Right lobe of liver (tissue), 6 donors: ENCODE results near the gene C15orf40. TPM values are rescaled to one million over a fixed set of nuclear protein-coding genes. Genes with fewer than 3 reads are reported as not detected.

Source experiments
- ATAC-seq, 4 donors: fragments of 200-7000 bp; cut with Tn5 transposase; one replicate each; pipeline ENCODE4 v1.9.1; 2020; ENCODE audit warnings: mild to moderate bottlenecking in 4 of 4, moderate library complexity in 4 of 4
- DNase-seq, 3 donors: peaks; one replicate each; pipeline ENCODE4 v3.0.0-alpha.2; 2020
- H3K27ac ChIP-seq, 3 donors: fragments of 200-600 bp; one replicate each; pipeline ENCODE4 v1.8.0; 2022
- H3K27me3 ChIP-seq, 2 donors: fragments of 200-600 bp; one replicate each; pipeline ENCODE4 v1.8.0; 2022
- H3K36me3 ChIP-seq, 4 donors: fragments of 200-600 bp; sonication (generic) in 1 of 4; one replicate each; pipeline versions ENCODE4 v1.5.1 to v1.8.0; 2017 to 2022; ENCODE audit warnings: control low read depth in 1 of 4
- H3K4me1 ChIP-seq, 4 donors: fragments of 200-600 bp; sonication (generic) in 1 of 4; one replicate each; pipeline versions ENCODE4 v1.5.1 to v1.8.0; 2017 to 2022; ENCODE audit warnings: control low read depth in 1 of 4
- H3K4me3 ChIP-seq, 3 donors: fragments of 200-600 bp; one replicate each; pipeline ENCODE4 v1.8.0; 2022
- H3K9me3 ChIP-seq, 4 donors: fragments of 200-600 bp; sonication (generic) in 1 of 4; one replicate each; pipeline versions ENCODE4 v1.5.1 to v1.8.0; 2017 to 2022; ENCODE audit warnings: control low read depth in 1 of 4
- POLR2A ChIP-seq: fragments of 450-650 bp; IDR thresholded peaks from one replicate; pipeline ENCODE4 v1.6.1; 2017; ENCODE audit warnings: antibody characterized with exemption, mild to moderate bottlenecking
- WGBS: methylation state at CpG from one replicate; pipeline ENCODE4 v1.1.6; 2018; ENCODE audit warnings: low coverage, low lambda C conversion rate; ENCODE audit not compliant: insufficient coverage; ENCODE audit errors: missing lambda C conversion rate; 5-methylcytosine and 5-hydroxymethylcytosine counted together
- intact Hi-C, 2 donors: fragments of 100-400 bp; cut with DNase I; formaldehyde crosslinking; loops; one replicate each; pipeline versions ENCODE4 v1.11.2 to v1.14.1; 2022
- total RNA-seq, 6 experiments: library from RNA; depleted of rRNA in 2 of 6; stranded (reverse); fragments of >200 nt in 2 of 6; fragmentation: NEBNext Ultra II Directional in 3 of 6; extraction: Animal tissue kit (Norgen Biotek cat#: 25700) in 3 of 6; gene quantifications; one replicate each; pipeline versions ENCODE4 v1.1.0 to v1.2.4, GENCODE V29; 2016 to 2023
- TF ChIP-seq, protein P1 (sequence below), 4 donors: fragments of 200-600 bp in 3 of 4; fragments of 450-650 bp in 1 of 4; IDR thresholded peaks; one replicate each; pipeline versions ENCODE4 v1.5.1 to v1.8.0; 2016 to 2022; ENCODE audit warnings: antibody characterized with exemption in 4 of 4, mild to moderate bottlenecking in 2 of 4
- donor health status: DM: no; HTN: yes; CAD: no.
- donor health status: DM: no; HTN: no; CAD: no.
- donor health status: DM: no; HTN: no; CAD: no.
- donor health status: DM: no; HTN: yes; CAD: no.
- donor health status: DM: no; HTN: yes; CAD: no.

Gene C15orf40
- total RNA-seq, 6 experiments from 2014 or later: 7.1 to 10.7 (median 8.6) TPM

DNA sequence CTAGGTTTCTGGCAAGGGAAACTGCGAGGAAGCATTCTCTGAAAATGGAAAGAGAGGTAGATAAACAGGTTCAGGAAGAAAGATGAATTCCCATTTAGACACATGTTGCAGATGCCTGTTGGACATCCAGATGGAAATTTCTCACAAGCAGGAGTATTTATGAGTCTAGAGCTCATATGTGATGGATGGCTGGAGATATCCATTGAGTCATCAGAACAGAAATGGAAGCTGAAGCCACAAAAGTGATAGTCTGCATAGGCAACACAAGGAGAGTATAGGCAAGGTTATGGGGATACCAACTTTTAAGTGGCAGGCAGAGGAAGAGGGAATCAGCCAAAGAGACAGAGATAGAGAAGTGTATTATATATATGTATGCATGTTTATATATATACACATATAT lies 31.7 kb downstream of the C15orf40 start:
- Histone ChIP-seq H3K27me3 (no peaks in the 10 kb centered on the region), H3K9me3 (no peaks in the 10 kb centered on the region), H3K36me3 (no peaks in the 10 kb centered on the region), H3K27ac (no peak overlapping the region), H3K4me3 (no peak overlapping the region), H3K4me1 (peaks cover 0 to 3% (median 0%) of the 10 kb centered on the region in 4 donors)
- intact Hi-C loops: loop anchor here in 1 of 2 donors (10.0 kb wide), 1 partner anchor 135 kb away; no protein-coding TSS in a partner anchor
- WGBS: 80% methylated on average over 1 of the region's 1 CpG
- no peak for ATAC-seq
- TF ChIP-seq, protein P1, sequence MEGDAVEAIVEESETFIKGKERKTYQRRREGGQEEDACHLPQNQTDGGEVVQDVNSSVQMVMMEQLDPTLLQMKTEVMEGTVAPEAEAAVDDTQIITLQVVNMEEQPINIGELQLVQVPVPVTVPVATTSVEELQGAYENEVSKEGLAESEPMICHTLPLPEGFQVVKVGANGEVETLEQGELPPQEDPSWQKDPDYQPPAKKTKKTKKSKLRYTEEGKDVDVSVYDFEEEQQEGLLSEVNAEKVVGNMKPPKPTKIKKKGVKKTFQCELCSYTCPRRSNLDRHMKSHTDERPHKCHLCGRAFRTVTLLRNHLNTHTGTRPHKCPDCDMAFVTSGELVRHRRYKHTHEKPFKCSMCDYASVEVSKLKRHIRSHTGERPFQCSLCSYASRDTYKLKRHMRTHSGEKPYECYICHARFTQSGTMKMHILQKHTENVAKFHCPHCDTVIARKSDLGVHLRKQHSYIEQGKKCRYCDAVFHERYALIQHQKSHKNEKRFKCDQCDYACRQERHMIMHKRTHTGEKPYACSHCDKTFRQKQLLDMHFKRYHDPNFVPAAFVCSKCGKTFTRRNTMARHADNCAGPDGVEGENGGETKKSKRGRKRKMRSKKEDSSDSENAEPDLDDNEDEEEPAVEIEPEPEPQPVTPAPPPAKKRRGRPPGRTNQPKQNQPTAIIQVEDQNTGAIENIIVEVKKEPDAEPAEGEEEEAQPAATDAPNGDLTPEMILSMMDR (IDR thresholded peaks at IDR 0.05): no peak
- no peak for TF ChIP-seq POLR2A
- no peak for DNase-seq

DNA sequence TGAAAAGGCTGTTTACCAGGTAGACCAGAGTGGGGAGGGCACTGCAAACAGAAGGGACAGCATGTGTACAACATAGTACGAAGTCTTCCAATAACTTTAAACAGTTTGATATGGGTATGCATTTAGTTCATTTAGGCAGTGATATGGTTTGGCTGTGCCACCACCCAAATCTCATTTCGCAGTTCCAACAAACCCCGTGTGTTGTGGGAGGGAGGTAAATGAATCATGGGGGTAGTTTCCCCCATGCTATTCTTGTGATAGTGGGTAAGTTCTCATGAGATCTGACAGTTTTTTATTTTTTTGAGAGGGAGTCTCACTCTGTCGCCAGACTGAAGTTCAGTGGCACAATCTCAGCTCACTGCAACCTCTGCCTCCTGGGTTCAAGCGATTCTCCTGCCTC lies 33.0 kb downstream of the C15orf40 start:
- ATAC-seq (no peak), DNase-seq (no peak)
- 98% methylated on average over 5 of the region's 5 CpGs for WGBS
- no peak for TF ChIP-seq POLR2A
- TF ChIP-seq, protein P1 (IDR thresholded peaks at IDR 0.05): no peak
- Histone ChIP-seq H3K27ac (no peak overlapping the region), H3K36me3 (no peaks in the 10 kb centered on the region), H3K27me3 (no peaks in the 10 kb centered on the region), H3K9me3 (no peaks in the 10 kb centered on the region), H3K4me1 (no peaks in the 10 kb centered on the region), H3K4me3 (no peak overlapping the region)
- intact Hi-C loops: loop anchor here in 1 of 2 donors (10.0 kb wide), 1 partner anchor 134 kb away; no protein-coding TSS in a partner anchor

DNA sequence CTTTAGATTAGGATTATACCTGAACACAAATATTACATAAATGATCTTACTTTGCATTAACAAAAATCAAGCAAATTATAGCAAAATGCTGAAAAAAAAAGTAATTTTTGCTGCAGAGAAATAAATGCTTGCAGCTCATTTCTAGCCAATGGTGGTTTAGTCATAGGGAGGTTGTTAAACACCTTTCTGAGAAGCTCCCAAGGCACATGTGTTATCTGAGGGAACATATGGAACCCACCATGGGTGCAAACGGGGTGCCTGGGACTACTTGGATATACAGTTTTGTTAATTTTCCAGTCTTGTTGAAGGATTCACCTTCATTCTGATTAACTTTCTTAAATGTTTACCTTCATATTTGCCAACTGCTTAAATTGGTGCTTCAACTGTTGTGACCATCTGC lies 34.4 kb downstream of the C15orf40 start:
- peaks cover 0 to 11% (median 2%) of the 10 kb centered on the region in 4 donors for H3K4me1 ChIP-seq
- intact Hi-C loops: loop anchor here in 1 of 2 donors (10.0 kb wide), 1 partner anchor 132 kb away; no protein-coding TSS in a partner anchor
- no peaks in the 10 kb centered on the region for H3K36me3 ChIP-seq
- TF ChIP-seq, protein P1 (IDR thresholded peaks at IDR 0.05): no peak
- no peak for TF ChIP-seq POLR2A
- DNase-seq (no peak), ATAC-seq (no peak)
- no peak overlapping the region for H3K27ac ChIP-seq
- 86% methylated on average over 1 of the region's 1 CpG for WGBS
- no peaks in the 10 kb centered on the region for H3K9me3 ChIP-seq
- no peaks in the 10 kb centered on the region for H3K27me3 ChIP-seq
- H3K4me3 ChIP-seq: no peak overlapping the region

DNA sequence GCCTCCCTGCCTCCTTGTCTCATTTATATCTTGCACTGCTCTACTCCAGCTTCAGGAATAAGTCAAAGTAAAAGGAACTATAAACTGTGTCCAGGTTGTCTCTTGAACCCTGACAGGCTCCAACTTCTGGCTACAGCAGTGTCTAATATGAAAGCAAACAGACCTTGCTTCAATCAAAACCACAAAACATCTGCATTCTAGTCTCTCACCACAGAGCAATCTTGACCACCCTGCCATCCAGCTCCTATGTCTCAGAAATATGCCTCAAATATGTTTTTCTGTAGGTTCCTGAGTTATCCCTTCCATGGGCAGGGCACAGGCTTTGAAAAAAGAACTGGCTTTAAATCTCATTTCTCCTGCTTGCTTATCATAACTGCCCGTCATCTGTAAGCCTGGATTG lies 38.4 kb downstream of the C15orf40 start:
- no peak overlapping the region for H3K4me3 ChIP-seq
- peaks cover 0 to 32% (median 13%) of the 10 kb centered on the region in 4 donors for H3K4me1 ChIP-seq
- WGBS: 43% methylated on average over 1 of the region's 1 CpG
- no peak overlapping the region for H3K27ac ChIP-seq
- TF ChIP-seq, protein P1 (IDR thresholded peaks at IDR 0.05): no peak
- TF ChIP-seq POLR2A: no peak
- H3K27me3 ChIP-seq: no peaks in the 10 kb centered on the region
- ATAC-seq (no peak), DNase-seq (no peak)
- no peaks in the 10 kb centered on the region for H3K9me3 ChIP-seq
- no peaks in the 10 kb centered on the region for H3K36me3 ChIP-seq
- intact Hi-C loops: loop anchor here in 1 of 2 donors (10.0 kb wide), 1 partner anchor 128 kb away; no protein-coding TSS in a partner anchor
